ENCODE measurements around the gene ZMYM4. TPM values are rescaled to one million over a fixed set of nuclear protein-coding genes. Genes with fewer than 3 reads are reported as not detected.

Gene ZMYM4
- polyA plus RNA-seq, 1 donor from 2014 or later = 36.1 TPM

DNA sequence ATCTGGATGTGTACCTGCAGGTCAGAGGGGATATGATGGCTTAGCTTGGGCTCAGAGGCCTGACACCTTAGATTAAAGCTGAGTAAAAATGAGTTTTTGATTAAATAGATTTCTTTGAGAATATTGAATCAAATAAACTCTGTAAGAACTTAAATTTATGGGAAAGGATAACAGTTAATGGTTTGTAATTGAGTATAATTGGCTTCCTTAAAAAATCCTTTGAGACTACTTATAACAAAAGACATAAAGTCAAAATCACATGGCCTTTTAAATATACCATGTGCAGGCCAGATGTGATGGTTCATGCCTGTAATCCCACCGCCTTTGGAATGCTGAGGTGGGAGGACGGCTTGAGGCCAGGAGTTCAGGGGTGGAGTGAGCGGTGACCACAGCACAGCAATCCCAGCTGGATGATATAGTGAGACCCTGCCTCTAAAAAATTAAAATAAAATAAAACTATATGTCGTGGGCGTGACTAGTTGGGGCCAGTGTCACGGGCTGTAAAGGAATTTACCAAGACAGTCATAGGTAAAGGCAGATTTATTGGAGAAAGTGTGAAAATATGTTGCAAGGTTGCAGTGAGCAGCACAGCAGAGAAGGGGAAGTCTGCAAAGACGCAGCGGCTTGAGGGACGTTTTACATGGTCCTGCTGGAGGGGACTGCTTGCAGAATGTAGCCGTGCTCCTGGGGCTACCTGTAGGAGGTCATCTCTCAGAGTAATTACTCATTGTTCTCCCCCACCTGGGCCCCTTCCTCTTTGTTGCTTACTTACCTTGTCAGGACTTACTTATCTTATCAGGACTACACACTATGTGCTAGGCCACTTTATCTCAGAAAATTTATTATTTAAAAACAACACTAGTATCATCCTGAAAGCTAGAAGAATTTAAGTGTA lies 122.3 kb downstream of the ZMYM4 start:
- Histone ChIP-seq H2AFZ (ENCODE audit: low read depth, low read length) (no peak overlapping the region), H3K27ac (ENCODE audit: low read length) (no peak overlapping the region)

DNA sequence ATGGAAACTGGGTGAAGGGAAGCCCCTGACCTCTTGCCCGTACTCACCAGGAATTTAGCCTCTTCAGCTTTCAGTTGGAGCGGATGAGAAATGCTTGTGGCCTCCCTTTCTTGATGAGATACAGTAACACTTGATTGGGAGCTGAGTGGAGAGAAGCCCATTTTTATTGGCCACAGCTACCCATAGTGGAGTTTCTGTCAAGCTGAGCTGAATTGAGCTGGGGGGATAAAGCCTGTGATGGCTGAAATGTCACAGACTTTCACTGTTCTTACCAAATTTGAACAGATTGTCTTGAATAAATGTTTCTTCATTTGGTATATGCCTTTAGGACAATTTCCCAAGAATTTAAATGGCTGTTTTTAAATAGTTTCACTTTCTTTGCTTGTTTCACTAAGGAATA lies 125.9 kb downstream of the ZMYM4 start:
- H3K4me3 ChIP-seq (ENCODE audit: low read length) = no peak overlapping the region
- H3K9ac ChIP-seq (ENCODE audit: low read length) = no peak overlapping the region
- H2AFZ ChIP-seq (ENCODE audit: low read depth, low read length) = no peak overlapping the region
- no peaks in the 10 kb centered on the region for H3K9me2 ChIP-seq (ENCODE audit: insufficient read depth, low read length)
- H3K9me3 ChIP-seq (ENCODE audit: low read length) = no peaks in the 10 kb centered on the region
- H3K4me2 ChIP-seq (ENCODE audit: low read length) = no peak overlapping the region
- H4K20me1 ChIP-seq (ENCODE audit: insufficient read depth) = no peaks in the 10 kb centered on the region
- peaks cover 24% of the 10 kb centered on the region for H3K36me3 ChIP-seq (ENCODE audit: insufficient read depth, low read length)
- no peaks in the 10 kb centered on the region for H3K79me2 ChIP-seq (replicated peaks; ENCODE audit: insufficient read depth, low read length)
- H3K27me3 ChIP-seq (ENCODE audit: insufficient read depth, low read depth, low read length) = no peaks in the 10 kb centered on the region
- H3F3A ChIP-seq (ENCODE audit: insufficient read depth, low read length, poor library complexity, severe bottlenecking) = no peaks in the 10 kb centered on the region
- H3K27ac ChIP-seq (ENCODE audit: low read length) = no peak overlapping the region
- TF ChIP-seq SMC3 (conservative IDR thresholded peaks at IDR 0.05; ENCODE audit: poor library complexity) (no peak), POLR2AphosphoS5 (IDR thresholded peaks at IDR 0.05) (no peak), TAF1 (IDR thresholded peaks at IDR 0.05; ENCODE audit: low read depth) (no peak), EZH2 (IDR thresholded peaks at IDR 0.05; ENCODE audit: borderline replicate concordance, insufficient read depth, low read length, poor library complexity, severe bottlenecking) (no peak), RAD21 (conservative IDR thresholded peaks at IDR 0.05) (no peak), MXI1 (conservative IDR thresholded peaks at IDR 0.05; ENCODE audit: poor library complexity, severe bottlenecking) (no peak), EP300 (conservative IDR thresholded peaks at IDR 0.05; ENCODE audit: poor library complexity, severe bottlenecking) (no peak)
- TF ChIP-seq, protein P1, sequence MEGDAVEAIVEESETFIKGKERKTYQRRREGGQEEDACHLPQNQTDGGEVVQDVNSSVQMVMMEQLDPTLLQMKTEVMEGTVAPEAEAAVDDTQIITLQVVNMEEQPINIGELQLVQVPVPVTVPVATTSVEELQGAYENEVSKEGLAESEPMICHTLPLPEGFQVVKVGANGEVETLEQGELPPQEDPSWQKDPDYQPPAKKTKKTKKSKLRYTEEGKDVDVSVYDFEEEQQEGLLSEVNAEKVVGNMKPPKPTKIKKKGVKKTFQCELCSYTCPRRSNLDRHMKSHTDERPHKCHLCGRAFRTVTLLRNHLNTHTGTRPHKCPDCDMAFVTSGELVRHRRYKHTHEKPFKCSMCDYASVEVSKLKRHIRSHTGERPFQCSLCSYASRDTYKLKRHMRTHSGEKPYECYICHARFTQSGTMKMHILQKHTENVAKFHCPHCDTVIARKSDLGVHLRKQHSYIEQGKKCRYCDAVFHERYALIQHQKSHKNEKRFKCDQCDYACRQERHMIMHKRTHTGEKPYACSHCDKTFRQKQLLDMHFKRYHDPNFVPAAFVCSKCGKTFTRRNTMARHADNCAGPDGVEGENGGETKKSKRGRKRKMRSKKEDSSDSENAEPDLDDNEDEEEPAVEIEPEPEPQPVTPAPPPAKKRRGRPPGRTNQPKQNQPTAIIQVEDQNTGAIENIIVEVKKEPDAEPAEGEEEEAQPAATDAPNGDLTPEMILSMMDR (IDR thresholded peaks at IDR 0.05; ENCODE audit: poor library complexity, severe bottlenecking) = no peak
- TF ChIP-seq, protein P2, sequence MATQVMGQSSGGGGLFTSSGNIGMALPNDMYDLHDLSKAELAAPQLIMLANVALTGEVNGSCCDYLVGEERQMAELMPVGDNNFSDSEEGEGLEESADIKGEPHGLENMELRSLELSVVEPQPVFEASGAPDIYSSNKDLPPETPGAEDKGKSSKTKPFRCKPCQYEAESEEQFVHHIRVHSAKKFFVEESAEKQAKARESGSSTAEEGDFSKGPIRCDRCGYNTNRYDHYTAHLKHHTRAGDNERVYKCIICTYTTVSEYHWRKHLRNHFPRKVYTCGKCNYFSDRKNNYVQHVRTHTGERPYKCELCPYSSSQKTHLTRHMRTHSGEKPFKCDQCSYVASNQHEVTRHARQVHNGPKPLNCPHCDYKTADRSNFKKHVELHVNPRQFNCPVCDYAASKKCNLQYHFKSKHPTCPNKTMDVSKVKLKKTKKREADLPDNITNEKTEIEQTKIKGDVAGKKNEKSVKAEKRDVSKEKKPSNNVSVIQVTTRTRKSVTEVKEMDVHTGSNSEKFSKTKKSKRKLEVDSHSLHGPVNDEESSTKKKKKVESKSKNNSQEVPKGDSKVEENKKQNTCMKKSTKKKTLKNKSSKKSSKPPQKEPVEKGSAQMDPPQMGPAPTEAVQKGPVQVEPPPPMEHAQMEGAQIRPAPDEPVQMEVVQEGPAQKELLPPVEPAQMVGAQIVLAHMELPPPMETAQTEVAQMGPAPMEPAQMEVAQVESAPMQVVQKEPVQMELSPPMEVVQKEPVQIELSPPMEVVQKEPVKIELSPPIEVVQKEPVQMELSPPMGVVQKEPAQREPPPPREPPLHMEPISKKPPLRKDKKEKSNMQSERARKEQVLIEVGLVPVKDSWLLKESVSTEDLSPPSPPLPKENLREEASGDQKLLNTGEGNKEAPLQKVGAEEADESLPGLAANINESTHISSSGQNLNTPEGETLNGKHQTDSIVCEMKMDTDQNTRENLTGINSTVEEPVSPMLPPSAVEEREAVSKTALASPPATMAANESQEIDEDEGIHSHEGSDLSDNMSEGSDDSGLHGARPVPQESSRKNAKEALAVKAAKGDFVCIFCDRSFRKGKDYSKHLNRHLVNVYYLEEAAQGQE (IDR thresholded peaks at IDR 0.05; ENCODE audit: borderline replicate concordance) = no peak

More for the DNA sequence above, 122.3 kb downstream of the ZMYM4 start:
- Histone ChIP-seq H3K9ac (ENCODE audit: low read length) (no peak overlapping the region), H3K79me2 (replicated peaks; ENCODE audit: insufficient read depth, low read length) (no peaks in the 10 kb centered on the region), H3K4me3 (ENCODE audit: low read length) (no peak overlapping the region), H3K36me3 (ENCODE audit: insufficient read depth, low read length) (peaks cover 21% of the 10 kb centered on the region), H3K27me3 (ENCODE audit: insufficient read depth, low read depth, low read length) (no peaks in the 10 kb centered on the region), H4K20me1 (ENCODE audit: insufficient read depth) (no peaks in the 10 kb centered on the region), H3F3A (ENCODE audit: insufficient read depth, low read length, poor library complexity, severe bottlenecking) (no peaks in the 10 kb centered on the region), H3K4me2 (ENCODE audit: low read length) (no peak overlapping the region), H3K9me2 (ENCODE audit: insufficient read depth, low read length) (no peaks in the 10 kb centered on the region), H3K9me3 (ENCODE audit: low read length) (no peaks in the 10 kb centered on the region)
- TF ChIP-seq EP300 (conservative IDR thresholded peaks at IDR 0.05; ENCODE audit: poor library complexity, severe bottlenecking) (no peak), EZH2 (IDR thresholded peaks at IDR 0.05; ENCODE audit: borderline replicate concordance, insufficient read depth, low read length, poor library complexity, severe bottlenecking) (no peak), SMC3 (conservative IDR thresholded peaks at IDR 0.05; ENCODE audit: poor library complexity) (no peak)

Measured in neural cell (in vitro differentiated cells).